Neural progenitor cell (in vitro differentiated cells): ENCODE results near the gene LTBP1.

Experiments used
- CTCF ChIP-seq: fragments of 200-600 bp; sonication (generic); IDR thresholded peaks from 2 replicates; pipeline ENCODE4 v1.5.1; 2017; ENCODE audit warnings: antibody characterized with exemption, mild to moderate bottlenecking
- EZH2 ChIP-seq: fragments of 200-600 bp; sonication (generic); IDR thresholded peaks from 2 replicates; pipeline ENCODE4 v1.6.1; 2017; ENCODE audit warnings: antibody characterized with exemption, mild to moderate bottlenecking, moderate library complexity
- EZH2phosphoT487 ChIP-seq: fragments of 200-600 bp; sonication (generic); IDR thresholded peaks from 2 replicates; pipeline ENCODE4 v1.6.1; 2017; ENCODE audit warnings: antibody characterized with exemption

- no peak for TF ChIP-seq CTCF
- TF ChIP-seq EZH2phosphoT487, result no peak
- TF ChIP-seq EZH2, result no peak
These were observed 187.5 kb downstream of the LTBP1 start for GRCh38 chr2:33134086-33134771.
